ENCODE data around the gene SOWAHA.

The SOWAHA gene

DNA sequence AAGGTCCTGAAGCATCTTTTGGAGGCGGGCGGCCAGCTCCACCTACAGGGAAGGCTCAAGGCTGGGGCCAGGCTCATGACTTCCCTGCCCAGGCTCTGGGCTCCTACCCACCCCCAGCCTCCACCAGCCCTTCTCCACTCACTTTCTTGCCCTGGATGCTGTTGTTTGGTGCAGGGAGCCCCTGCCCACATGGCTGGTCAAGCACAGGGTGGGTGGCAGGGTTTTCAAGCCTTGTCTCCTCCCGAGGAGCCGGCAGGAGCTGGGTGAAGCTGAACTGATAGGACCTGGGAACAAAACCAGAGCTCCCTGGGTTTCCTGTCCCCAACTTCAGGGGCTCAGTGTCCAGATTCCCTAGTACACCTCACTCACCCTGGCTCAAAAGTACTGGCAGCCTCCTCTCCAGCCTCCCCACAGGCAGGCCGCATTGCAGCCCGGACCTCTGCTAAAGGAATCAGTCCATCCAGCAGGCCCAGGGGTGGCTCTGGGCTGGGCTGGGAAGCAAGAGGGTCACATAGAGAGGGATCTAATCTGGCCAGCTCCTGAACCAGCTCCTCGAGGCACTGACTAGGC lies 10.5 kb downstream of the SOWAHA start:
- H3K27me3 ChIP-seq (ENCODE audit: control insufficient read depth in 5 of 5, insufficient read depth in 4 of 5, low read length in 5 of 5) = peaks cover 0 to 2% (median 0%) of the 10 kb centered on the region in 5 donors
- H3K9ac ChIP-seq (ENCODE audit: low read length in 5 of 5) = no peak overlapping the region
- no peaks in the 10 kb centered on the region for H3K9me3 ChIP-seq (ENCODE audit: control insufficient read depth in 5 of 5, low read length in 5 of 5)
- peaks cover 0 to 23% (median 14%) of the 10 kb centered on the region in 5 donors for H3K36me3 ChIP-seq (ENCODE audit: control insufficient read depth in 5 of 5, insufficient read depth in 5 of 5, low read length in 5 of 5)
- H3K4me1 ChIP-seq (ENCODE audit: control insufficient read depth in 5 of 5, insufficient read depth in 5 of 5, low read length in 5 of 5) = peaks cover 2 to 35% (median 20%) of the 10 kb centered on the region in 5 donors
- no peak overlapping the region for H3K27ac ChIP-seq (ENCODE audit: low read depth, low read length)
- H3K4me3 ChIP-seq (ENCODE audit: low read depth in 1 of 5, low read length in 5 of 5) = peak overlapping the region in 1 of 5 donors; percentile 19

DNA sequence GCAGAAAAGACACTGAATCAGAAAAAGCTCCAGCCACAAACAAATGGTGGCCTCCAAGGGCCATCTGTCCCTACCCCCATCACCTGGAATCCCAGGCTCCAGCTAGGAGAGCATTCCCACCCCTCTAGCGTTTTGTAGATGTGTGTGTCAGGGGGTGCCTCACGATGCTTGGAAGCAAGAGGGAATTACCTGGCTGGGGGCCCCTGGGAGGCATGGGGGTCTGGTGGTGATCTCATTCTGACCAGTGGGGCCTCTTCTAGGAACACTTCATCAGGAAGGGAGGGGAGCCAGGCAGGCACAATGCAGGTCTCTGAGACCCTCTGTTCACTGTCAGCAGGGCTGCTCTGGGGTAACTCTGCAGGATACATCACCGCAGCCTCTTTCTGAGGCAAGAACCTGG lies 11.3 kb downstream of the SOWAHA start:
- Histone ChIP-seq H3K27me3 (ENCODE audit: control insufficient read depth in 5 of 5, insufficient read depth in 4 of 5, low read length in 5 of 5) (peaks cover 0 to 2% (median 0%) of the 10 kb centered on the region in 5 donors), H3K4me3 (ENCODE audit: low read depth in 1 of 5, low read length in 5 of 5) (no peak overlapping the region), H3K9me3 (ENCODE audit: control insufficient read depth in 5 of 5, low read length in 5 of 5) (no peaks in the 10 kb centered on the region), H3K36me3 (ENCODE audit: control insufficient read depth in 5 of 5, insufficient read depth in 5 of 5, low read length in 5 of 5) (peaks cover 0 to 23% (median 14%) of the 10 kb centered on the region in 5 donors), H3K4me1 (ENCODE audit: control insufficient read depth in 5 of 5, insufficient read depth in 5 of 5, low read length in 5 of 5) (peaks cover 3 to 40% (median 25%) of the 10 kb centered on the region in 5 donors), H3K27ac (ENCODE audit: low read depth, low read length) (no peak overlapping the region), H3K9ac (ENCODE audit: low read length in 5 of 5) (no peak overlapping the region)

DNA sequence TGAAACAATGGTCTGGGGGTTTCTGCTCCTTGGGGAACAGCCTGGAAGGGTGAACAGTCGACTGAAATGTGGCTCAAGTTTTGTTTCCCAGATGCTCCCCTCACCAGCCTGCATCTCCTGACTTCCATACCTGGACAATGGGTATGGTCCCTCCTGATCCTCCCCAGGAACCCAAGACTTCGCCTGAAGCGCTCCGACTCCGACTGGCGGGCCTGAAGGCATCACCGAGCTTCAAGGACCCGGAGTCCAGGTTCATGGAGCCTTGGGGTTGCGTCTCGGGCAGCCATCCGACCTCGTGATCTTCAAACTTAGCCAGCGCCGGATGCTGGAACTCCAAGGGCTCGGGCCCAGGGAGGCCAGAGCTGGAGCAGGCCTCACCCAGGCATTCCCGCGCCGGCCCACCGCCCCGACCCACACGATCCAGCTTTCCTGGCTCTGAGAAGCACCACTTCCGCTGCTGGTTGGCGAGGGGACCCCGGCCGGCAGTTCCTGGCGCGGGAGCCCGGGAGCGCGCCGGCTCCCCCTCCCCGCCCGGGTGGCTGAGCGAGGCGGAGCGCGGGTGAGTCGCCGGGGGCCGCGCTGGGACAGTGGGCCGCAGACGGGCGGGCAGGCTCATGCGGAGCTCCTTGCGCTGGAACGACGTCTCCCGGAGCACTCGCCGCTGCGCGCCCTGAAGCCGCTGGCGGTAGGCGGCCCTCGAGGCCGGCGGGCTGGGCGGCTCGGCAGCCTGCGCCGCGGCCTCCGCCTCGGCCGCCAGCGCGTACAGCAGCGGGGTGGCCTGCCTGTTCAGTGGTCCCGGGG lies 12.1 kb downstream of the SOWAHA start:
- Histone ChIP-seq H3K9me3 (ENCODE audit: control insufficient read depth in 5 of 5, low read length in 5 of 5) (no peaks in the 10 kb centered on the region), H3K9ac (ENCODE audit: low read length in 5 of 5) (no peak overlapping the region), H3K4me3 (ENCODE audit: low read depth in 1 of 5, low read length in 5 of 5) (no peak overlapping the region)

DNA sequence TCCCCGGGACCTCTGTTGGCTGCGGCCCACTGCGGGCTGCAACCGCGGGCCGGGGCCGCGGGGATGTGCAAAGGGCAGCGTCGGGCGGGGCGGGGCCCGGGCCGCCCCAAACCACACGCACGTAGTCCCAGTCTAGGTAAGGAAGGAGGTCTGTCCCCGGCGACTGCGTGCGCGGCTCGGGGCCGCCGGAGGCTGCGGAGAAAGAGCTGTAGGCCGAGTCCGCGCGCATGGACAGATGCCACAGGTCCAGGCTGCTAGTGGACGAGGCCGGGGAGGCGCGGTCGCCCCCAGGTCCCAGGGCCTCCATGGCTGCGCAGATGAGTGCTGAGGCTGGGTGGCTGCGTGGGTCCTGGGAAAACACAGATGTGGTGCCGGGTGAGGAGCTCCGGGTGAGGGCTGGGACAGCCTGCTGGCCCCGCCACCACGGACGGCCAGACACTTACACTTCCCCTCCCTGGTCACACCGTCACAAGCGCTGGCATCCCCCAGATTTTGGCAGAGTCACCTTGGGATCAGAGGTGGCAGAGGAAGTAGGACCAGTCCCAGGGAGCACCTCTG lies 12.8 kb downstream of the SOWAHA start:
- no peak overlapping the region for H3K4me3 ChIP-seq (ENCODE audit: low read depth in 1 of 5, low read length in 5 of 5)

More for the DNA sequence above, 12.1 kb downstream of the SOWAHA start:
- peaks cover 5 to 39% (median 23%) of the 10 kb centered on the region in 5 donors for H3K4me1 ChIP-seq (ENCODE audit: control insufficient read depth in 5 of 5, insufficient read depth in 5 of 5, low read length in 5 of 5)
- peaks cover 0 to 2% (median 0%) of the 10 kb centered on the region in 5 donors for H3K27me3 ChIP-seq (ENCODE audit: control insufficient read depth in 5 of 5, insufficient read depth in 4 of 5, low read length in 5 of 5)
- H3K36me3 ChIP-seq (ENCODE audit: control insufficient read depth in 5 of 5, insufficient read depth in 5 of 5, low read length in 5 of 5) = peaks cover 0 to 23% (median 14%) of the 10 kb centered on the region in 5 donors
- no peak overlapping the region for H3K27ac ChIP-seq (ENCODE audit: low read depth, low read length)

DNA sequence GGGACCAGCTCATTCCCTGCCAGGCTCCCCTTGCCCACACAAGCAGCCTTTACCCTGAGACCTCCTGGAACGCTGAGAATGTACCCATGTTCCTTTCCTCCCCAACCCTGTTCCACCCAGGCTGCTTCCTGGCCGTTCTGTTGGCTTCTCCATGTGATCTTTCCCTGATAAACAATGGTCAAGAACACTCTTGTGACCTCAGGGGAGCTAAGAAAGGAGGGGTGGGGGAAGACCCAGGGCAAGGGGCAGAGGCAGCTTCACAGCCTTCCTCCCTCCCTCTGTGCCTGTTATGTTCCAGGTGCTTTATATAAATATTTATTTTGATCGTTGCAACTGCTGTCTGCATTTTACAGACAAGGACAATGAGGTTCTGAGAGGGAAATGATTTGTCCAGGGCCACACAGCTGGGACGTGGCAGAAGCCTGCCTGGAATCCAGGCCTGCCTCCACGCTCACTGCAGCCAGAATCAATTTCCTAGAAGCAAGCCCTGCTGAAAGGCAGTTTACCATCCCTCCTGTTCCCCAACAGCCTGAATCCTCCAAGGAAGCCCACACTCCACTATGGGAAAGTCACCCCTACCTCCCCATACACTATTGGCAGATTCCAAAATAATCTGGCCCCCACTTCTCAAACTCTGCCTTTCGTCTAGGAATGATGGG lies 13.5 kb downstream of the SOWAHA start:
- H3K4me1 ChIP-seq (ENCODE audit: control insufficient read depth in 5 of 5, insufficient read depth in 5 of 5, low read length in 5 of 5) = peaks cover 3 to 36% (median 26%) of the 10 kb centered on the region in 5 donors
- peak overlapping the region in 1 of 5 donors; percentile 53 for H3K9ac ChIP-seq (ENCODE audit: low read length in 5 of 5)
- no peaks in the 10 kb centered on the region for H3K9me3 ChIP-seq (ENCODE audit: control insufficient read depth in 5 of 5, low read length in 5 of 5)
- H3K27me3 ChIP-seq (ENCODE audit: control insufficient read depth in 5 of 5, insufficient read depth in 4 of 5, low read length in 5 of 5) = peaks cover 0 to 2% (median 0%) of the 10 kb centered on the region in 5 donors
- H3K36me3 ChIP-seq (ENCODE audit: control insufficient read depth in 5 of 5, insufficient read depth in 5 of 5, low read length in 5 of 5) = peaks cover 0 to 23% (median 14%) of the 10 kb centered on the region in 5 donors
- no peak overlapping the region for H3K27ac ChIP-seq (ENCODE audit: low read depth, low read length)
- no peak overlapping the region for H3K4me3 ChIP-seq (ENCODE audit: low read depth in 1 of 5, low read length in 5 of 5)

More for the DNA sequence above, 12.8 kb downstream of the SOWAHA start:
- Histone ChIP-seq H3K9ac (ENCODE audit: low read length in 5 of 5) (peak overlapping the region in 1 of 5 donors; percentile 53), H3K36me3 (ENCODE audit: control insufficient read depth in 5 of 5, insufficient read depth in 5 of 5, low read length in 5 of 5) (peaks cover 0 to 23% (median 14%) of the 10 kb centered on the region in 5 donors), H3K27ac (ENCODE audit: low read depth, low read length) (no peak overlapping the region), H3K27me3 (ENCODE audit: control insufficient read depth in 5 of 5, insufficient read depth in 4 of 5, low read length in 5 of 5) (peaks cover 0 to 2% (median 0%) of the 10 kb centered on the region in 5 donors), H3K4me1 (ENCODE audit: control insufficient read depth in 5 of 5, insufficient read depth in 5 of 5, low read length in 5 of 5) (peaks cover 3 to 36% (median 25%) of the 10 kb centered on the region in 5 donors), H3K9me3 (ENCODE audit: control insufficient read depth in 5 of 5, low read length in 5 of 5) (no peaks in the 10 kb centered on the region)

DNA sequence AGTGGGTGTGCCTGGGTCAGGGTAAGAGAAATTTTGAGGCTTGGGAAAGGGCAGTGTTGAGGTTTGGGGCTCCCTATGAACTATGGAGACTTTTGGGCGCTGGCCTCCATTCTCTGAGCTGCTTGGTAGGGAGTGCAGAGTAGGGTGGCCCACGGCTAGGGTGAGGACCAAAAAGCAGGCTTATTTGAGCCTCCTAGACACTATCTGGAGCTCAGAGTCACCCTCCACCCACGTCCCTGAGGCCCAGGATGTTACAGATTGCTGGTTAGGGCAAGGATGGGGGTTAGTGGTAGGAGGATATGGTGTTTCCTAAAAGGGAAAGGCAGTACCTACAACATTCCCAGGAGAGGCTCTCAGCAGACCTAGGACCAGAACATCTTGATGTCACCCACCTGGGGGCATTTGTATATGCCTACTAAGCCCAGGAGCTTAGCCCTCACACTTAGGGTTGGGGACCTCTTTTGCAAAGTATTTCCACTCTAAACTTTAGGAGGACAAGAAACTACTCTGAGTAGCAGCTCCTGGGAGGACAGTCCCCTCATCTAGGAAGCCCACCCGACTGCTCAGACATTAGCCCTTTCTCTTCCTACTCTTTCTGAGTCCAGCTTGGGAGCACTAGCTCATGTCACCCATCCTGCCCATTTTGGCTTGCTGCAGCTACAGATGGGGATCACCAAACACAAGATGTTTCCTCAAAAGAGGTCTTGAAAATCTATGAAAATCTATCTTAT lies 15.0 kb downstream of the SOWAHA start:
- peaks cover 3 to 26% (median 18%) of the 10 kb centered on the region in 5 donors for H3K4me1 ChIP-seq (ENCODE audit: control insufficient read depth in 5 of 5, insufficient read depth in 5 of 5, low read length in 5 of 5)
- H3K9me3 ChIP-seq (ENCODE audit: control insufficient read depth in 5 of 5, low read length in 5 of 5) = no peaks in the 10 kb centered on the region
- H3K4me3 ChIP-seq (ENCODE audit: low read depth in 1 of 5, low read length in 5 of 5) = no peak overlapping the region
- H3K36me3 ChIP-seq (ENCODE audit: control insufficient read depth in 5 of 5, insufficient read depth in 5 of 5, low read length in 5 of 5) = peaks cover 0 to 23% (median 13%) of the 10 kb centered on the region in 5 donors
- H3K27ac ChIP-seq (ENCODE audit: low read depth, low read length) = no peak overlapping the region
- peak overlapping the region in 1 of 5 donors; percentile 26 for H3K9ac ChIP-seq (ENCODE audit: low read length in 5 of 5)
- no peaks in the 10 kb centered on the region for H3K27me3 ChIP-seq (ENCODE audit: control insufficient read depth in 5 of 5, insufficient read depth in 4 of 5, low read length in 5 of 5)

DNA sequence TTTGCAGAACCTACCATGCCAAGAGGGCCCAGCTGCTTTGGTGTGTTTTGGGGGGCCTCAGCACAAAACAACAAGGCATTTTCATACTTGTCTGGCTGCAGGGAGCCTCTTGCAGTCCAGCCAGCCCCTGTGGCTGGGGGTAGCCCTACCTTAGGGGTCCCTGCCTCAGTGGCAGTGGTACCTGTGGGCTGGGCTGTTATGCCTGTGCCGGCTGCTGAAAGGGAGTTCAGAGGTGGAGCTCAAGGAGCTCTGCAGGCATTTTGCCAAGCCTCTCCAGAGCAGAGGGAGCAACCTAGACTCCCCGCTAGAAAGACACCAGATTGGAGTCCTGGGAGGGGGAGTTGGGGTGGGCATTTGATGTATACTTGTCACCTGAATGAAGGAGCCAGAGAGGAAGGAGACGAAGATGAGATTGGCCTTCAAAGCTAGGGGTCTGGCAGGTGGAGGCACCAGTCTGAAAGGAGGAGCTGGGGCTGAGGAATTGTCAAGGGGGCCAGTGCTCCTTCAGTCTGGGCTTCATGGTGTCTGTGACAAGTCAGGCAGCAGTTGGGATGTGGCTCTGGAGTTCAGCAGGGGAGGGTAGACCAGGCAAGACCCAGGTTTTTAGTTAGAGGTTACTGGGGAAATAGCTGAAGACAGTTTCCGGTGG lies 15.9 kb downstream of the SOWAHA start:
- Histone ChIP-seq H3K27me3 (ENCODE audit: control insufficient read depth in 5 of 5, insufficient read depth in 4 of 5, low read length in 5 of 5) (no peaks in the 10 kb centered on the region), H3K4me1 (ENCODE audit: control insufficient read depth in 5 of 5, insufficient read depth in 5 of 5, low read length in 5 of 5) (peaks cover 3 to 26% (median 15%) of the 10 kb centered on the region in 5 donors), H3K27ac (ENCODE audit: low read depth, low read length) (peak overlapping the region; percentile 60), H3K36me3 (ENCODE audit: control insufficient read depth in 5 of 5, insufficient read depth in 5 of 5, low read length in 5 of 5) (peaks cover 0 to 18% (median 9%) of the 10 kb centered on the region in 5 donors), H3K4me3 (ENCODE audit: low read depth in 1 of 5, low read length in 5 of 5) (peak overlapping the region in 4 of 5 donors; percentile 49 to 86 (median 79)), H3K9ac (ENCODE audit: low read length in 5 of 5) (peak overlapping the region in 4 of 5 donors; percentile 14 to 73 (median 27)), H3K9me3 (ENCODE audit: control insufficient read depth in 5 of 5, low read length in 5 of 5) (no peaks in the 10 kb centered on the region)

DNA sequence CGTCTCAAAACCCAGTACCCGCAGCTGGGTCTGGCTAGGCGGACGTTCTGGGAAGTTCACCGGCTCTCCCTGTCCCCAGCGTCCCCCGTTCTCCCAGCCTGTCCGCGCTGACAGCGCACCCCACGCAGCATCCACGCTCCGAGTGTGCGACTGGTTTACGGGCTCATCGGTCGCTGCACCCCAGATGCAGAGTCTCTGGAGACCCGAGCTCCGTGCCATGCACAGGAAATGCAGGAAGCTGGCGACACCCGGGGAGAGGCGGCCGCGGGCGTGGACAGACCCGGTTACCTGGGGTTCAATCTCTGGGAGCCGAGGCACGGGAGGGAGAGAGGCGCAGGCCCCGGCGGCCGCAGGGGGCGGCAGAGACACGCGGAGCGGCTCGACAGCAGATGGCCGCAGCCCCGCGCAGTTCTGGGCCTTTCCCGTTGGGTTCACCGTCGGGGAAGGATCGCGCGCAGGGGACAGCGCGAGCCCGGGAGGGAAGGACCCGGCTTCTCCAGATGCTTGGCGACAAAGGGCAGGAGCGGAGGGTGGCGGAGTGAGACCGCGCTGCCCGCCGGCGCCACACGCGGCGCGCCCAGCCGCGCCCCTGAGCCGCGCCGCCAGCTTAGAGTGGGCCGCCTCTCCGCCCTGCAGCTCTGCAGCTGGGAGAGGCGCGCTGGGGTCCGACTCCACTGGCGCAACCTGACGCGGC lies 16.8 kb downstream of the SOWAHA start:
- peak overlapping the region; percentile 60 for H3K27ac ChIP-seq (ENCODE audit: low read depth, low read length)

More for the DNA sequence above, 16.8 kb downstream of the SOWAHA start:
- Histone ChIP-seq H3K27me3 (ENCODE audit: control insufficient read depth in 5 of 5, insufficient read depth in 4 of 5, low read length in 5 of 5) (no peaks in the 10 kb centered on the region), H3K4me3 (ENCODE audit: low read depth in 1 of 5, low read length in 5 of 5) (peak overlapping the region; percentile 49 to 86 (median 82)), H3K36me3 (ENCODE audit: control insufficient read depth in 5 of 5, insufficient read depth in 5 of 5, low read length in 5 of 5) (peaks cover 0 to 9% (median 3%) of the 10 kb centered on the region in 5 donors), H3K9me3 (ENCODE audit: control insufficient read depth in 5 of 5, low read length in 5 of 5) (no peaks in the 10 kb centered on the region), H3K4me1 (ENCODE audit: control insufficient read depth in 5 of 5, insufficient read depth in 5 of 5, low read length in 5 of 5) (peaks cover 3 to 26% (median 15%) of the 10 kb centered on the region in 5 donors), H3K9ac (ENCODE audit: low read length in 5 of 5) (peak overlapping the region; percentile 14 to 78 (median 66))
